Neural cell (in vitro differentiated cells): ENCODE measurements around the gene AFF1. TPM values are rescaled to one million over a fixed set of nuclear protein-coding genes. Genes with fewer than 3 reads are reported as not detected.

ENCODE experiments used
- H2AFZ ChIP-seq: fragments of 200-600, 300-800 bp; sonication (generic), shearing (Covaris generic); 2 replicates; pipeline ENCODE4 v1.6.0; 2014; ENCODE audit warnings: low read depth, mild to moderate bottlenecking, antibody characterized with exemption, low read length, moderate library complexity
- H3F3A ChIP-seq: fragments of 200-600 bp; shearing (Covaris generic); 2 replicates; pipeline ENCODE4 v1.6.1; 2016; ENCODE audit warnings: mild to moderate bottlenecking, moderate library complexity, mixed read lengths, antibody characterized with exemption, low read length; ENCODE audit not compliant: insufficient read depth, poor library complexity, severe bottlenecking
- H3K27ac ChIP-seq: fragments of 200-600, 300-800 bp; sonication (generic), shearing (Covaris generic); 2 replicates; pipeline ENCODE4 v1.5.1; 2014; ENCODE audit warnings: mild to moderate bottlenecking, low read length, moderate library complexity
- H3K27me3 ChIP-seq: fragments of 300-800, 200-600 bp; sonication (generic), shearing (Covaris generic); 2 replicates; pipeline ENCODE4 v1.6.0; 2014; ENCODE audit warnings: mild to moderate bottlenecking, low read depth, low read length, moderate library complexity; ENCODE audit not compliant: insufficient read depth
- H3K36me3 ChIP-seq: fragments of 300-800, 200-600 bp; sonication (generic), shearing (Covaris generic); 2 replicates; pipeline ENCODE4 v1.5.1; 2014; ENCODE audit warnings: mild to moderate bottlenecking, antibody characterized with exemption, low read length, moderate library complexity; ENCODE audit not compliant: insufficient read depth
- H3K4me2 ChIP-seq: fragments of 300-800, 200-600 bp; sonication (generic), shearing (Covaris generic); 2 replicates; pipeline ENCODE4 v1.6.0; 2014; ENCODE audit warnings: mild to moderate bottlenecking, low read length
- H3K4me3 ChIP-seq: fragments of 300-800, 200-600 bp; sonication (generic), shearing (Covaris generic); 2 replicates; pipeline ENCODE4 v1.5.1; 2014; ENCODE audit warnings: mild to moderate bottlenecking, low read length, moderate library complexity
- H3K79me2 ChIP-seq: fragments of 200-600 bp; shearing (Covaris generic); replicated peaks from 2 replicates; pipeline ENCODE4 v1.6.0; 2014; ENCODE audit warnings: mild to moderate bottlenecking, low read length, moderate library complexity; ENCODE audit not compliant: insufficient read depth
- H3K9ac ChIP-seq: fragments of 300-800, 200-600 bp; sonication (generic), shearing (Covaris generic); 2 replicates; pipeline ENCODE4 v1.6.1; 2016; ENCODE audit warnings: mild to moderate bottlenecking, low read length, mixed read lengths
- H3K9me2 ChIP-seq: fragments of 200-600 bp; shearing (Covaris generic); 2 replicates; pipeline ENCODE4 v1.6.1; 2016; ENCODE audit warnings: mild to moderate bottlenecking, low read length, mixed read lengths; ENCODE audit not compliant: insufficient read depth
- H3K9me3 ChIP-seq: fragments of 200-600, 300-800 bp; sonication (generic), shearing (Covaris generic); 2 replicates; pipeline ENCODE4 v1.6.1; 2016; ENCODE audit warnings: mild to moderate bottlenecking, mixed run types, low read length, moderate library complexity, mixed read lengths
- H4K20me1 ChIP-seq: fragments of 200-600 bp; shearing (Covaris generic); 2 replicates; pipeline ENCODE4 v1.6.1; 2016; ENCODE audit warnings: mild to moderate bottlenecking, mixed run types; ENCODE audit not compliant: insufficient read depth
- EP300 ChIP-seq: fragments of 450-650 bp; conservative IDR thresholded peaks from 2 replicates; pipeline ENCODE4 v1.6.1; 2014; ENCODE audit warnings: antibody characterized with exemption, mild to moderate bottlenecking, moderate library complexity; ENCODE audit not compliant: poor library complexity, severe bottlenecking
- EZH2 ChIP-seq: fragments of 200-600, 300-800 bp; shearing (Covaris generic), sonication (generic); IDR thresholded peaks from 2 replicates; pipeline ENCODE4 v1.6.1; 2014; ENCODE audit warnings: antibody characterized with exemption, low read length, borderline replicate concordance, mild to moderate bottlenecking; ENCODE audit not compliant: insufficient read depth, poor library complexity, severe bottlenecking
- MXI1 ChIP-seq: fragments of 450-650 bp; conservative IDR thresholded peaks from 2 replicates; pipeline ENCODE4 v1.6.1; 2014; ENCODE audit warnings: antibody characterized with exemption, mild to moderate bottlenecking; ENCODE audit not compliant: poor library complexity, severe bottlenecking
- POLR2AphosphoS5 ChIP-seq: IDR thresholded peaks from 2 replicates; pipeline ENCODE4 v1.6.1; 2012
- RAD21 ChIP-seq: fragments of 450-650 bp; conservative IDR thresholded peaks from 2 replicates; pipeline ENCODE4 v1.6.1; 2014; ENCODE audit warnings: antibody characterized with exemption, mild to moderate bottlenecking, moderate library complexity
- REST ChIP-seq: IDR thresholded peaks from 2 replicates; pipeline ENCODE4 v1.6.1; 2012; ENCODE audit warnings: borderline replicate concordance
- SMC3 ChIP-seq: fragments of 450-650 bp; conservative IDR thresholded peaks from 2 replicates; pipeline ENCODE4 v1.6.1; 2014; ENCODE audit warnings: antibody characterized with exemption, mild to moderate bottlenecking, moderate library complexity; ENCODE audit not compliant: poor library complexity
- TAF1 ChIP-seq: IDR thresholded peaks from 2 replicates; pipeline ENCODE4 v1.6.1; 2012; ENCODE audit warnings: low read depth
- polyA plus RNA-seq: library from polyadenylated mRNA; depleted of rRNA; stranded (reverse); fragments of >200 nt; gene quantifications from 2 replicates; pipeline ENCODE4 v1.2.3, GENCODE V29; 2014
- TF ChIP-seq, protein P1 (sequence below): fragments of 450-650 bp; IDR thresholded peaks from 2 replicates; pipeline ENCODE4 v1.5.1; 2014; ENCODE audit warnings: antibody characterized with exemption, mild to moderate bottlenecking, moderate library complexity; ENCODE audit not compliant: poor library complexity, severe bottlenecking

The AFF1 gene
- polyA plus RNA-seq, 1 donor from 2014 or later = 0.63 TPM

DNA sequence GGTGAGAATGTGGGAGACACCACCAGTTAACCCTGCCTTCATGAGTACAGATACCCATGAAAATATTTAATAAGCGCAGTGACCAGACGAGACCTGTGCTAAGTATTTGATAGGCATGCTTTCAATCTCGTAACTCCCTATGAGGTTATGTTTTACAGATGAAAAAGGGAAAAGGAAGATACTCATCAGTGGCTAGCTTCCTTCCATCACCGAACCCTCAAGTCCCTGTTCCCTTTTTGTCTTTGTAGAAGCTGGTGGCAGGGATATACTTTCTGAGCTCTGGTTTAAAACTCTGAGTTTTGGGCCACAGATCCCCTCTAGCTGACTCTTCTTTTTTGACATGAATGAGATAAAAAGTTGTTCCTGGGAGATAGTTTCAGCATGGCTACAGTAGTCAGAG, 26.3 kb downstream of the AFF1 start:
- H3K4me3 ChIP-seq = no peak overlapping the region

GRCh38 chr4:86961605-86962295, 26.9 kb downstream of the AFF1 start:
- Histone ChIP-seq H3K4me3 (no peak overlapping the region), H3K9ac (no peak overlapping the region), H3K9me3 (no peaks in the 10 kb centered on the region), H3K4me2 (no peak overlapping the region), H4K20me1 (no peaks in the 10 kb centered on the region), H3K79me2 (no peaks in the 10 kb centered on the region), H3K27ac (no peak overlapping the region), H3K36me3 (no peaks in the 10 kb centered on the region), H3F3A (no peaks in the 10 kb centered on the region), H3K27me3 (no peaks in the 10 kb centered on the region), H3K9me2 (no peaks in the 10 kb centered on the region), H2AFZ (no peak overlapping the region)
- no peak for TF ChIP-seq TAF1
- TF ChIP-seq, protein P1, sequence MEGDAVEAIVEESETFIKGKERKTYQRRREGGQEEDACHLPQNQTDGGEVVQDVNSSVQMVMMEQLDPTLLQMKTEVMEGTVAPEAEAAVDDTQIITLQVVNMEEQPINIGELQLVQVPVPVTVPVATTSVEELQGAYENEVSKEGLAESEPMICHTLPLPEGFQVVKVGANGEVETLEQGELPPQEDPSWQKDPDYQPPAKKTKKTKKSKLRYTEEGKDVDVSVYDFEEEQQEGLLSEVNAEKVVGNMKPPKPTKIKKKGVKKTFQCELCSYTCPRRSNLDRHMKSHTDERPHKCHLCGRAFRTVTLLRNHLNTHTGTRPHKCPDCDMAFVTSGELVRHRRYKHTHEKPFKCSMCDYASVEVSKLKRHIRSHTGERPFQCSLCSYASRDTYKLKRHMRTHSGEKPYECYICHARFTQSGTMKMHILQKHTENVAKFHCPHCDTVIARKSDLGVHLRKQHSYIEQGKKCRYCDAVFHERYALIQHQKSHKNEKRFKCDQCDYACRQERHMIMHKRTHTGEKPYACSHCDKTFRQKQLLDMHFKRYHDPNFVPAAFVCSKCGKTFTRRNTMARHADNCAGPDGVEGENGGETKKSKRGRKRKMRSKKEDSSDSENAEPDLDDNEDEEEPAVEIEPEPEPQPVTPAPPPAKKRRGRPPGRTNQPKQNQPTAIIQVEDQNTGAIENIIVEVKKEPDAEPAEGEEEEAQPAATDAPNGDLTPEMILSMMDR = no peak
- TF ChIP-seq SMC3 = no peak
- no peak for TF ChIP-seq POLR2AphosphoS5
- TF ChIP-seq REST = no peak
- TF ChIP-seq EZH2 = no peak
- TF ChIP-seq MXI1 = no peak
- no peak for TF ChIP-seq RAD21
- TF ChIP-seq EP300 = no peak

More for the DNA sequence above, 26.3 kb downstream of the AFF1 start:
- no peak overlapping the region for H3K9ac ChIP-seq
- H2AFZ ChIP-seq = no peak overlapping the region
- no peaks in the 10 kb centered on the region for H3K9me2 ChIP-seq
- H4K20me1 ChIP-seq = no peaks in the 10 kb centered on the region
- no peak overlapping the region for H3K27ac ChIP-seq
- no peak overlapping the region for H3K4me2 ChIP-seq
- H3K79me2 ChIP-seq = no peaks in the 10 kb centered on the region
- H3K36me3 ChIP-seq = no peaks in the 10 kb centered on the region
- no peaks in the 10 kb centered on the region for H3K9me3 ChIP-seq
- H3K27me3 ChIP-seq = no peaks in the 10 kb centered on the region
- H3F3A ChIP-seq = no peaks in the 10 kb centered on the region
- no peak for TF ChIP-seq POLR2AphosphoS5
- TF ChIP-seq EP300 = no peak
- no peak for TF ChIP-seq RAD21
- no peak for TF ChIP-seq EZH2
- TF ChIP-seq MXI1 = no peak
- TF ChIP-seq, protein P1 = no peak
- no peak for TF ChIP-seq TAF1
